Coronary artery (tissue), 2 donors: Measurements from ENCODE around the gene PRDM16.

Experiments used
- DNase-seq: peaks from one replicate; pipeline ENCODE4 v3.0.0-alpha.2; 2017; ENCODE audit warnings: low spot score
- H3K27ac ChIP-seq, 2 donors: fragments of 200-600 bp; sonication (generic); one replicate each; pipeline ENCODE4 v1.5.1; 2016 to 2019
- H3K4me3 ChIP-seq: fragments of 200-600 bp; sonication (generic); 2 replicates; pipeline ENCODE4 v1.5.1; 2016; ENCODE audit warnings: mild to moderate bottlenecking, moderate library complexity
- CTCF ChIP-seq: fragments of 200-600 bp; sonication (generic); IDR thresholded peaks from one replicate; pipeline ENCODE4 v1.5.1; 2019; ENCODE audit warnings: antibody characterized with exemption

PRDM16 gene

GRCh38 chr1:3456964-3457909 lies 388.2 kb downstream of the PRDM16 start:
- no peak for TF ChIP-seq CTCF
- no peak overlapping the region for H3K27ac ChIP-seq
- H3K4me3 ChIP-seq, result no peak overlapping the region
- DNase-seq, result no peak

- Histone ChIP-seq H3K27ac (no peak overlapping the region), H3K4me3 (no peak overlapping the region)
- DNase-seq, result no peak
- no peak for TF ChIP-seq CTCF
These were observed 389.2 kb downstream of the PRDM16 start for GRCh38 chr1:3457910-3458883.

- Histone ChIP-seq H3K4me3 (no peak overlapping the region), H3K27ac (no peak overlapping the region)
- no peak for DNase-seq
- no peak for TF ChIP-seq CTCF
These were observed 390.3 kb downstream of the PRDM16 start for GRCh38 chr1:3459051-3459908.

- Histone ChIP-seq H3K27ac (peak overlapping the region in 1 of 2 donors; percentile 24), H3K4me3 (no peak overlapping the region)
- no peak for DNase-seq
- TF ChIP-seq CTCF, result no peak
These were observed 391.1 kb downstream of the PRDM16 start for GRCh38 chr1:3459940-3460671.

GRCh38 chr1:3460672-3461131 lies 391.7 kb downstream of the PRDM16 start:
- Histone ChIP-seq H3K27ac (peak overlapping the region in 1 of 2 donors; percentile 24), H3K4me3 (no peak overlapping the region)
- no peak for DNase-seq
- no peak for TF ChIP-seq CTCF
